B cell (primary cell): ENCODE results near the gene KIAA0825.
"Not testable (repeated sequence)": the region's sequence is repeated elsewhere in the genome, so short reads cannot be mapped to it uniquely, and the experiment has no call there.

ENCODE experiments used
- EZH2 ChIP-seq: IDR thresholded peaks from 2 replicates; pipeline ENCODE4 v1.6.1; 2012; ENCODE audit warnings: borderline replicate concordance, low read depth, mild to moderate bottlenecking, moderate library complexity, low read length; ENCODE audit not compliant: insufficient read depth, poor library complexity, severe bottlenecking
- TF ChIP-seq, protein P1 (sequence below): fragments of 200-600 bp; IDR thresholded peaks from one replicate; pipeline ENCODE4 v1.8.0; 2022; ENCODE audit warnings: antibody characterized with exemption, mild to moderate bottlenecking

DNA sequence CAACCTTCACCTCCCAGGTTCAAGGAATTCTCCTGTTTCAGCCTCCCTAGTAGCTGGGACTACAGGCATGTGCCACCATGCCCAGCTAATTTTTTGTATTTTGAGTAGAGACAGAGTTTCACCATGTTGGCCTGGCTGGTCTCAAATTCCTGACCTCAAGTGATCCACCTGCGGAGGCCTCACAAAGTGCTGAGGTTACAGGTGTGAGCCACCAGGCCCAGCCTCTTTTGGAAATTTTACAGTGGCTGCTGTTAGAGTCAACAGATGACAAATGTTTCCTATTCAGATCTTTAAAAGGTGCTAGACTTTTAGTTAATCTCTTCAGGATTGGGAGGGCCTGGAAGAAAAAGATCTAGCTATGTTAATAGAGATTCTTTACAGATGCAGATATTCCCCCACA lies 45.1 kb downstream of the KIAA0825 start:
- TF ChIP-seq, protein P1, sequence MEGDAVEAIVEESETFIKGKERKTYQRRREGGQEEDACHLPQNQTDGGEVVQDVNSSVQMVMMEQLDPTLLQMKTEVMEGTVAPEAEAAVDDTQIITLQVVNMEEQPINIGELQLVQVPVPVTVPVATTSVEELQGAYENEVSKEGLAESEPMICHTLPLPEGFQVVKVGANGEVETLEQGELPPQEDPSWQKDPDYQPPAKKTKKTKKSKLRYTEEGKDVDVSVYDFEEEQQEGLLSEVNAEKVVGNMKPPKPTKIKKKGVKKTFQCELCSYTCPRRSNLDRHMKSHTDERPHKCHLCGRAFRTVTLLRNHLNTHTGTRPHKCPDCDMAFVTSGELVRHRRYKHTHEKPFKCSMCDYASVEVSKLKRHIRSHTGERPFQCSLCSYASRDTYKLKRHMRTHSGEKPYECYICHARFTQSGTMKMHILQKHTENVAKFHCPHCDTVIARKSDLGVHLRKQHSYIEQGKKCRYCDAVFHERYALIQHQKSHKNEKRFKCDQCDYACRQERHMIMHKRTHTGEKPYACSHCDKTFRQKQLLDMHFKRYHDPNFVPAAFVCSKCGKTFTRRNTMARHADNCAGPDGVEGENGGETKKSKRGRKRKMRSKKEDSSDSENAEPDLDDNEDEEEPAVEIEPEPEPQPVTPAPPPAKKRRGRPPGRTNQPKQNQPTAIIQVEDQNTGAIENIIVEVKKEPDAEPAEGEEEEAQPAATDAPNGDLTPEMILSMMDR: not testable (repeated sequence)
- not testable (repeated sequence) for TF ChIP-seq EZH2
